22Rv1 (cell line): ENCODE results near the gene RBM45.

Experiments used
- CTCF ChIP-seq: fragments of 450-650 bp; IDR thresholded peaks from 2 replicates; pipeline ENCODE4 v1.5.1; 2017; ENCODE audit warnings: mild to moderate bottlenecking
- ZFX ChIP-seq: fragments of 450-650 bp; IDR thresholded peaks from 2 replicates; pipeline ENCODE4 v1.6.1; 2017; ENCODE audit warnings: antibody characterized with exemption, borderline replicate concordance

- TF ChIP-seq CTCF (peak; percentile 57), ZFX (no peak)
Measured at GRCh38 chr2:178109813-178110212, 2.4 kb upstream of the RBM45 start.
